GM10266 (cell line): Measurements from ENCODE around the gene TFAM.

ENCODE experiments used
- DNase-seq: peaks from one replicate; pipeline ENCODE4 v3.0.0; 2012; ENCODE audit errors: extremely low spot score
- CTCF ChIP-seq: IDR thresholded peaks from 2 replicates; pipeline ENCODE4 v1.5.1; 2012; ENCODE audit warnings: mild to moderate bottlenecking, low read depth; ENCODE audit not compliant: control insufficient read depth, insufficient read depth; ENCODE audit errors: missing control alignments

TFAM gene

GRCh38 chr10:58394471-58394870 is 9.3 kb downstream of the TFAM start:
- no peak for TF ChIP-seq CTCF
- DNase-seq, result no peak

DNA sequence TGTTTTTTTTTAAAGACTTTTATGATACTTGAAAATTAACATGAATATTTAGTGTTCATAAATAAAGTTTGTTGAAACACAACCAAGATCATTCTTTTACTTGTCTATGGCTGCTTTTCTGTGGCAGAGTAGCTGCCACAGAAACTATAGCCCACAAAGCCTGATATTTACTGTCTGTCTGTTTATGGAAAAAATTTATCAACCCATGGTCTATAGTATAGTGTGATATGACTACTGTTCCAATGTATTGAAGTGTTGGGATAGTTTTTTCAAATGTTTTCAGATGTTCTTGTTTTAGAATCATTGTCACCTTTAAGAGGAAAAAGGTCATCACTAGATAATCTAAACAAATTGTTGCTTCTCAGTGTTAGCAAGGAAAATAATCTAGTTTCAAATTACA is 10.8 kb downstream of the TFAM start:
- DNase-seq, result no peak
- no peak for TF ChIP-seq CTCF

GRCh38 chr10:58397830-58398229 is 12.6 kb downstream of the TFAM start:
- no peak for DNase-seq
- TF ChIP-seq CTCF, result no peak

DNA sequence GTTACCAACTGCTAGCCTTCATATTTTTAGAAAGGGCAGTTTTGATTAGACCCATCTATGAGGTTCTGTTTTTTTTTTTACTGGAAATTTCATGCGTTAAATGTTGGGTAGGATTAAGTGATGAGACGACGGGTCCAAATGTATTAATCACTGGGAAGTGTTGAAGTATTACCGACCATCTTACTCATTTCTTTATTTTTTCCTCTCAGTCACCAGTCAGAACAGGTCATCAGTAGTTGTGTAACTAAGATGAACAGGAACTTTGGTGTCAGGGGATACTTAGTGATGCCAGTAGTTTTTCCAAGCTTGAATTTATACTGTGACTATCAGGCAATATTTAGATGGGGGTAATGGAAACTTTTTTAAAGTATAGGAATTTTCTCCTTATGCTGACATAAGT is 14.2 kb downstream of the TFAM start:
- DNase-seq, result no peak
- no peak for TF ChIP-seq CTCF

GRCh38 chr10:58400609-58401008 is 15.4 kb downstream of the TFAM start:
- no peak for DNase-seq
- no peak for TF ChIP-seq CTCF

DNA sequence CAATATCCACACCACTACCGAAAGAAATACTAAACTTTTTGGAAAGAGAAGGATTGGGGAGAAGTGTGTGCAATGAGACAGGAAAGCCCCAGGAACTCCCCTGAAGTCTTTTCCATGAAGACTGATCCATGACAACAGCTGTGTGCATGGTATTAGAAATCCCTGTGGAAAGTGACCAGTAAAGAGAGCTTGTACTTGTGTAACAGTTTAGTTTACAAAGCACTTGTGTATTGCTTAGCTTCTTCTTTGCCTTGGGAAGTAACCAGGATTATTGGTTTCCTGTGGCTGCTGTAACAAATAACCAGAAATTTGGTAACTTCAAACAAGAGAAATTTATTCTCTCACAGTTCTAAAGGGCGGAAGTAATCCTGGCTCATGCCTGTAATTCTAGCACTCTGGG is 18.8 kb downstream of the TFAM start:
- no peak for DNase-seq
- TF ChIP-seq CTCF, result no peak

DNA sequence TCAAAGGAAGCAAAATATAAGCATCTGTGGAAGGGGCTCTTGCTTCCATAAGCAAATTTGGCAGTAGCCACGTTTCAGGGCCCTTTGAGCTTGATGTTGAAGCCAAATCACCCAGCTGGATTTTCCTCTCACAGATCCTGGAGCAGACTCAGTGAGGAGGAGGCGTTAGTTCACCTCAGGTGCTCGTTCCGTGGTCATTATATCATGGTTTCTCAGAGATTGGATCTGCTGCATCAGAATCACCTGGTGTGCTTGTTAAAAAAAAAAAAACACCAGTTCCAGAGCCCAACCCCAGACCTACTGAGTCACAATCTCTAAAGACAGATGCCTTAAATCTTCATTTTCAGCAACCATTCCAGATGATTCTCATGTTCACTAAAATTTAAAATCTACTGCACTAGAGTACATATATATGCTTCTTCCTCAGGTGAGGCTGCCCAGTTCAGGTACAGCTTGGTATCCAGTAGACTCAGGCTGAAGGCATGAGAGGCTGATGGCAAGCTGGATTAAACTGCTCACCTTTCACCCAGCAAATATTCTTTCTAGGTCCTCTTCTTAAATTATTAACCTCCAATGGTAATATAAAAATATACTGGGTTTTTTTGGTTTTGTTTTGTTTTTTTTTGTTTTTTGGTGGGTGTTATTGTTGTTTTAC is 24.9 kb downstream of the TFAM start:
- no peak for TF ChIP-seq CTCF
- DNase-seq, result no peak
